ENCODE results near the gene NRP1.

- TF ChIP-seq JUN (IDR thresholded peaks at IDR 0.05) (no peak), CTCF (IDR thresholded peaks at IDR 0.05) (no peak), CBX2 (IDR thresholded peaks at IDR 0.05; ENCODE audit: borderline replicate concordance, low read depth) (no peak), RNF2 (IDR thresholded peaks at IDR 0.05; ENCODE audit: borderline replicate concordance, low read depth) (no peak), RARB (CRISPR knock-in tag; IDR thresholded peaks at IDR 0.05) (no peak), POLR2AphosphoS2 (conservative IDR thresholded peaks at IDR 0.05; ENCODE audit: low read length) (no peak)
Measured at GRCh38 chr10:33377658-33378025, 43.2 kb upstream of the NRP1 start.
